NCI-H460 (cell line): ENCODE data around the gene ASPHD2. TPM values are rescaled to one million over a fixed set of nuclear protein-coding genes. Genes with fewer than 3 reads are reported as not detected.

ENCODE experiments used
- DNase-seq: peaks from one replicate; pipeline ENCODE4 v3.0.0-alpha.2; 2016; ENCODE audit warnings: low read depth; ENCODE audit errors: extremely low read depth
- total RNA-seq: library from RNA; depleted of rRNA; stranded (reverse); fragments of >200 nt; shearing (Covaris generic); gene quantifications from 2 replicates; pipeline ENCODE4 v1.2.3, GENCODE V29; 2014

The ASPHD2 gene
- total RNA-seq, 1 experiment from 2014 or later, result 0.77 TPM

DNA sequence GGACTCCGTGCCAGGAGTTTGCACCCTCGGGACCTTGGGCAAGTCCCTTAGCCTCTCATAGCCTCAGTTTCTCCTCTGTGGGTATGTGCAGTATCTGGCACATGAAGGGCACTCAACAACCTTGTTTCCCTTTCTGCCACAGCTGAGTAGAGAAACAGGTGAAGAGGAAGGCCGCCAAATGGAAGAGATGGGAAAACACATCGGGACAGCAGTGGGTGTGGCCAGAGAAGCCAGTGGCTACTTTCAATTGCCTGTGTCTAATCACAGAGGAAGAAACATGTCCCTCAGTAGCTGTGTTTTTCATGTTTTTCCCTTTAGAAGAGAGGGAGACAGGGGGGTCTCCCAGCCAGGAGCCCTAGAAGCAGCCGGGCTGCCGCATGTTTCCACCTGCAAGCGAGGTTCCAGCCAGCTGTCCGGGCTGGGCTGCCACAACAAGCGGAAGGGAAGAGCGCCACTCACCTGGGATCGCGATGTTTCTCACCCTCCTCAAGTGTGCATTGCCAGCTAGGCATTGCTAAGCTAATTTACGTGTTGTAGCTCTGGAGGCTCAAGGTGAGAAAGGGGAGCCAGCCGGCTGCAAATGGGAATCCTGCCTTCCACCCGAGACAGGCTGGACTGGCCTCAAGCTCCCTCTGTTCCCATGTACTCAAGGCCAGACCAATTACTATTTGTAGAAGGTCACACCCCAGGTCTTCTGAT lies 16.7 kb downstream of the ASPHD2 start:
- no peak for DNase-seq

DNA sequence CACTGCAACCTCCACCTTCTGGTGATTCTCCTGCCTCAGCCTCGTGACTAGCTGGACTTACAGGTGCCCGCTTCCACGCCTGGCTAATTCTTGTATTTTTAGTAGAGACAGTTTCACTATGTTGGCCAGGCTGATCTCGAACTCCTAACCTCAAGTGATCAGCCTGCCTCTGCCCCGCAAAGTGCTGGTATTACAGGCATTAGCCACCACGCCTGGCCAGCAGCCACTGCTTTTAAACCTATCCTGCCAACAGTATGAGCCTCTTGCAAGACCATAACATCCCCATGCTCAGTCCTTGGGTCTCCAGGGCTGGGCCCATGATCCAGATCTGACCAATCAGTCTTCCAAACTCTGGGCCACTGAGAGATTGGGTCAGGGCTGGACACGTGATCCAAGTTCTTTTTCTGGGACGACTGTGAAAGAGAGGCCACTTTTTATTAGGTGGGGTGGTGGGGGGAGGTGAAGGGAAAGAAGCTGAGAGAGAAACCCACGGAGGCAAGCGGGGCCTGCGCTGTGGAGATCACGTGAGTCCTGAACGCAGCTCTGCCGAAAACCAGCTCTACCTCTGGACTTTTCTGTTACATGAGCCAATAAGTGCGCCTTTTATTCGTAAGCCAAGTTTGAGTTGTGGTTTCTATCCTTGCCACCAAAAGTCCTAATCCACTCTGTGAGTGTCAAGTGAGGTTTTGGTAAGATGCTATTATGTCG lies 17.9 kb downstream of the ASPHD2 start:
- DNase-seq, result no peak

DNA sequence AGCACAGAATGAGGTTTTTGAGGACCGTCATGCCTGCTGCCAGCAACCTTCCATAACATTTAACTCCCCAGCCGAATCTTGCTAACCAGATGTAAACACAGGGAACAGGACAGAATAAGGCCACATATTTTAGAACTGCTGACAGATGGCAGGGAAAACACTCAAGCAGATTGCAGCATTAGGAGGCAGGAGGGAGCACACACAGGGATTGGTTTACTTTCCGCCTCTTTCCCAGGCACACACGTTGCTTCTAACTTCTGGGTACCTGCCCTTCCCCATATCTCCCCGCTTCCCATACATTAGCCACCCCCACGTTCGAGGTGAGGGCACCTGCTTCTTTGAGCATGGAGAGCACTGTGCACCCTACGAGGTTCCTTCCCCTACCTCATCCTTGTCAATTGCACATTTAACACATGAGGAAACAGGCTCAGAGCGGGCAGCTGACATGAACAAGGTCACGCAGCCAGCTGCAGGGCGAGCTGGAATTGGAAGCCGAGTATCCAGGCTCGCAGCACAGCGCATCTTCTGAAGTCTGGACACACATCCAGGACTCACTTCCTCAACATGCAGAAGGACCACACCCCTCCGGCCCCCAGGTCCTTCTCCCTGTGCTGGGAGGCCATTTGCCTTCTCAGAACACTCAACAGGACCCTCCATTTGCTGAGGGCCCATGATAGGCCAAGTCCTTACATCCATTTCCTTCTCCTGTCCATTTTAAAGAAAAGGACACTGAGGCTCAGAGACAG lies 18.7 kb downstream of the ASPHD2 start:
- no peak for DNase-seq

DNA sequence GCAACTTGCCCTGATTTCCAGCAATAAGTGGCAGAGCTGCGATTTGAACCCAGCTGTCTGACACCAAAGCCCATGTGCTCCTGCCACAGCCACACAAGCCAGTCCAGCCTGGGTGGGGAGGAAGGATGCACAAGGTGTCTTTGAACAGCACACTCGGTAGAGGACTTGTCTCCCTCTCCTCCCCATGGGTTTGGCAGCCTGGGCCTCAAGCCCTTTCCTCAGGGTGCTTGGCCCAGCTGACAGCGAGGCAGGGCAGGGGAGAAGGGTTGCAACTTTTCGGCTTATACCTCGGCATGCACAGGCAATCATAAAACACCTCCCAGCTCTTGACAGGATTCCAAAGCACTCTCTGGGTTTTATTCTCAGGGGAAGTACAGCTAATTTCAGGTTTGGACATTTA lies 19.3 kb downstream of the ASPHD2 start:
- no peak for DNase-seq

DNA sequence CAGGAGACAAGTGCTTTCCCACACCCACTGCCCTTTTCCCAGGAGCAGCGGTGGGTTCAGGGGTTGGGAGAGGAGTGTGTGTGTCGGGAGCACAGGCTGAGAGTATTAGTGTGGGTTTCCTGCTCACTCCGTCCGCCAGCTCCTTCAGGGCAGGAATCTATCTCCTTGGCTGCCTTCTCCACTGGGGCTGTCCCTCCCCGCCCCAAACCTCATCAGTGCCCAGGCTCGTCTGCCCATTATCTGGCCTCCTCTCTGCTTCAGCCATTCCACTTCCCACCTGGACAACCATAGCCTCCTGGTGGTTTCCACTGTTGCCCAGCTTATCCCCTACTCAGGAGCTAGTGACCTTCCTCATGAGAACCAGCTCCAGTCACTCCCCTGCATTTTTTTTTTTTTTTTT lies 19.9 kb downstream of the ASPHD2 start:
- no peak for DNase-seq

DNA sequence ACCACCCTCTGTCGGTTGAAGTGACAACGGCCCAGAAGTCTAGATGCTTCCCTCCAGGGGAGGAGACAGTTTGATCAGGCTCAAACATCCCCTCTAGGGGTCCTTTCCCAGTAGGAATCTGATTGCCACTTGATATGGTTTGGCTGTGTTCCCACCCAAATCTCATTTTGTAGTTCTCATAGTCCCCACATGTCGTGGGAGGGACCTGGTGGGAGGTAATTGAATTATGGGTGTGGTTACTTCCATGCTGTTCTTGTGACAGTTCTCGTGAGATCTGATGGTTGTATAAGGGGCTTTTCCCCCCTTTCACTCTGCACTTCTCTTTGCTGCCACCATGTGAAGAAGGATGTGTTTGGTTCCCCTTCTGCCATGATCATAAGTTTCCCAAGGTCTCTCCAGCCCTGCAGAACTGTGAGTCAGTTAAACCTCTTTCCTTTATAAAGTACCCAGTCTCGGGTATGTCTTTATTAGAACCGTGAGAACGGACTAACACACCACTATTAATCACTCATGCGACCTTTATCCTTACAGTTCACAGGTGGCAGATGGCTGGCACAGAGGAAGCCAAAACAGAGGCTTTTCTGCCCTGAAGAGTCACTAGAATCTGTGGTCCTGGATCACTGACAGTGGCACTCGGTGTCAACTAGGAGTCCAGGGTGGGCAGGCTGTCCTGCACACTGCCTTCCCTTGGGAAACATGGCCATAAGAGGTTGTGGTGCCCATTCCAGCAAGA lies 21.6 kb downstream of the ASPHD2 start:
- DNase-seq, result no peak

DNA sequence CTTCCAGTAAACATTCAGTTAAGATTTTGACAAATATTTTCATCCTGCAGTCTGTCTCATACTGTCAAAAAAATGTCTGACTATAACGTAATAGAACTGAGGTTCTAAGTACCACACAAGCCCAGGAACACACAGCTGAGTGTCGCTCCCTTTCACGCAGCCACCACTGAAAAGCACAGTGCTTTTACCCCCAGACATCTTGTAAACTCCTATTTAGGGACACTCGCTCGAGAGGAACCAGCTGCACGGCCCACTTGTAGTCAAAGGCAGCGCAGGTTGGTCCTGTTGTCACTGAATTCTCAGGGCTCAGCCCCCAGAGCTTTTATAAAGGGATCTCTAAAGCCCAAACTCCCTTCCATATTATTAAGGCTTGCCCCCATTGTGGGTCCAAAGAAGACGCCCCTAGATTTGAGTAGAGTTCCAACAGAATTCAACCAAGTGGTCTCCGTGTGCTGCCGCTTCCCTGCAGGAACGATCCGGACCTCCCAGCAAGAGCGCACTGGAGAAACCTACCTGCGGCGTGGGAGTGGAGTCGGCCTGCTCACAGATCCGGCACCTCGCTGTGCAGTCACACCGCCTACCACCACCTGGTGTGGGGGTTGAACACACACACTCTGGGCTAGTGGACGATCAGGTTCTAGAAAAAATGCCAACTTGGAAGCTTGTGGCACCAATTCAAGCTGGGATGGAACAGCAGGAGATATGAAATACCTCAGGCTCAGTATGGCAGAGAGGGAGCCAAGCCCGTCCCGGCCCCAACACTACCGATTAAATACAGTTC lies 23.4 kb downstream of the ASPHD2 start:
- DNase-seq, result no peak

DNA sequence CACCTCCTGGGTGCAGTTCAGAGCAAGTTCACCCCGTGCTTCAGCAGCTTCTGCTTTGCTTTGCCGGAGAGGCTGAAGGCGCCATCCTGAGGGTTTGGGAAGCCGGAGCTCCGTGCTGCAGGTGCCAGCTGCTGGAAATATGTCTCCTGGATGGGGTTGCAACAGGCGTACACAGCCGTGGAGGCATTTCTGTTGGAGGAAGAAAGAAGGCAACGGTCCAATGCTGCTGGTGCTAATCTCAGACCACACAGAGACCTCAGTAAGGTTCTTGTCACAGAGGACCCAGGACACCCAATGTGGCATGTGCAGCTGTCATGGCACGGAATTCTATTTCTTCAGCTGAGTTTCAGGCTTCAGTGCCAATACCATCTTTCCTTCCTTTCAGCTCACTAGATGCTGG lies 24.2 kb downstream of the ASPHD2 start:
- no peak for DNase-seq

DNA sequence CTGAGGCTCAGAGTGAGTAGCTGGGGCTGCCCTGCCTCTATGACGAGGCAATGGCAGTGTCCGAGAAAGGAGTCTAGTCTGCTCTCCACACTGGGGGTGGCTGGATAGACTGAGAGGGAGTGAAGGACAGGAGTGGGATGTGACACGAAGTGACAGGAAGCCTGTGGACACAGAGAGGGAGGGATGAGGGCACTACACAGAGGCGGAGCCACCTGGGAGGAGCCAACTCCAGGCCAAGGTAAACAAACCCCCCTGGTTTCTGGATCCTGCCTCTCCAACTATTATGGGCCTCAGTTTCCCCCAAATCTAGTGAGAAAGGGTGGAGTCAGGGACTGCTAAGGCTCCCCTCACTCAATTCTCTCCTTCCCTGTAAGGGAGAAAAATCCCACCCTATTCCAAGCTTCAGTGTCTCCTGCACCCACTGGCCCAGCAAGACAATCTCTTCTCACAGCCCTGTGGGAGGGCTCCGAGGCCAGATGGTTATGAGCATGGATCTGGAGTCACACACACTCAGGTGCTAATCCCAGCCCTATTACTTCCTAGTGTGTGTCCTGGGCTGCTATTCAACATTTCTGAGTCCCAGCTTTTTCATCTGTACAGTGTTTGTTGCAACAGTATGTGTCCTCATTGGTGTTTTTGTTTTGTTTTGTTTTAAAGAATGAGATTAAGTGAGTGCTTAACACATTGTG lies 24.9 kb downstream of the ASPHD2 start:
- no peak for DNase-seq

- no peak for DNase-seq
Observed at GRCh38 chr22:26457661-26458272, 28.7 kb downstream of the ASPHD2 start.

DNA sequence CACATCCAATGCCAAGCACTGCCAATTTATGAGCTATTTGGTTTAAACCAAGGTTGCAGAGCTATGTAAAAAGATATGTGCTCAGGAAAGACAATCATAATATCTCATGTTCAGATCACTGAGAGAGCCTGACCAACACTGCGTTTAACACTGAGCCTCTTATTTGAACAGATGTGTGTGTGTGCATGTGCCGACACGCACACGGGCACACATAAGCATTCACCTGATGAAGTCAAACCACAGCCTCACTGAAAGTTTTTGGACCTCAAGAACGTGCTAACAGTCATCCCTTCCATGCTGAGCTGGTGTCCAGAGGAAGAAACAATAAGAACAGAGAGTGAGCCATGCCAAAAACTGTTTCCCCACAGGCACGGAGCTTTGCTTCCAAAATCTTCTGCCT lies 31.1 kb downstream of the ASPHD2 start:
- DNase-seq, result no peak

GRCh38 chr22:26461188-26461810 lies 32.2 kb downstream of the ASPHD2 start:
- DNase-seq, result peak; percentile 30

DNA sequence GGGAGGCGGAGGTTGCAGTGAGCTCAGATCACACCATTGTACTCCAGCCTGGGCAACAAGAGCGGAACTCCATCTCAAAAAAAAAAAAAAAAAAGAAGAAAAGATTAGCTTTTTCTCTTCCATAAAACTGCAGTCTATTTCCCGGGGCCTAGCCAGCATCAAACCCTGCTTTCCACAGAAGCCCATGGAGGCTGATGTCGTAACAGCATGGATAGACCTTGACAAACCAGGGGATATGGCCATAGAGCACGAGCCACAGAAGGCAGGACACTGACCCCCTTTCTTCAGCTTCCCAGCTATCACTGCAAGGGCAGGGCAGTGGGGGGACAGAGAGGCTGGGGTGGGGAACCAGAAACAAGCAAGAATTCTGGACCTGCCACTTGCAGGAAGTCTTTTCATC lies 33.0 kb downstream of the ASPHD2 start:
- no peak for DNase-seq

- no peak for DNase-seq
Observed at GRCh38 chr22:26462641-26463040, 33.6 kb downstream of the ASPHD2 start.

DNA sequence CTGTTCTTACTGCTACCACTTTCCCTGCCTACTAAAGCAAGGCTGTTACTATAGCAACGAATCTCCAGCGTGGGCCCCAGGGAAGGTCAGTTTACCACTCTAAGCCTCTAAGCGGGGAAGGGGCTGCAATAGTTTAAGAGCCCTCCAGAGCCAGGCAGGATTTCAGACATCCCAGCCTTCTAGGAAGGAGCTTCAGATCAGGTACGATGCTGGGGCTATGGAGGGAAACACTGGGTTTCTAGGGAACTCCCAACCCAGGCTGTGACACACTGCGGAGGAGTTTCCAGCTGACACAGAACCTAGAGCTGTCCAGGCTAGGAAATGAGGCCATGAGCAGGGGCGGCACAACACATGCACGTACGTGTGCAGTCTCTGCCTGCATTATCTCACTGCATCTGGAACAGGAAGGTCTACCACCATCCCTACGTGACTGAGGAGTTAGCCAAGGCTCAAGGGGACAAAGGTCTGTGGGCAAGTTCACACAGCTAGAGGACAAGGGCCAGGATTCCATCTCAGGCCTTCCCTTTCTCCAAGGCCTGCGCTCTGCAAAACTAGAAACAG lies 34.1 kb downstream of the ASPHD2 start:
- DNase-seq, result no peak

DNA sequence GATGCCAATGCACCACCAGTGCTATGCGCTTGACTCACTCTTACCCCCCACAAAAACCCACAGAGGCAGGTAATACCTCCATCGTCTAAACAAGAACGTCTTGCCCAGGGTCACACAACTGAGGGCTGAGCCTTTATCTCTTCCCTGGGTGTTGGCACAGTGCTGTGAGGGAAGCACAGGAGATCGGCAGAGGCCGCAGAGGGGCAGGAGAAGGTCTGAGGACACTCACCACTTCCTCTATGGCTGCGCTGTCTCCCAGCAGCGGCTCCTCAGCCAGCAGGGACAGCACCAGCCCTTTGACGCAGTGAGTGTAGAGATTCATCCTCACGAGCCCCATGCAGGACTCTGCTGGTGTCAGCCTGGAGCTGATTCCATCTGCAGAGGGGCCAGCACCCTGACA lies 34.6 kb downstream of the ASPHD2 start:
- DNase-seq, result no peak

DNA sequence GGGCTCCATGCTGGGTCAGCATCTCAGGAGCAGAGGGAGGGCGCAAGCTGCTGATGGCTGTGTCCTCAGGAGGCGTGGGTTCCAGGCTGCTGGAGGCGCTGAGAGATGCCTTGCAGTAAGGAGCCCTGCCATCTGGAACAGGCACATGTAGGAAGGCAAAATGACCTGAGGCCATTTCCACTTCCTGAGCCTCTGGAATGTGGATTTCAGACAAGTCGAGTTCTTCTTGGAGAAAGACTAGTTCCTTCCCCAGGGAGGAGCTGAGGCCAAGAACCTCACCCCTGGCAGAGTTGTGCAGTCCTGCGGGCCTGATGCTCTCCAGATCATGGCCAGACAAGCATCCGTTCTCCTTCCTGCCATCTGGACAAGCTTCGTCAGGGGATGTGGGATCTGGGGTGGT lies 35.3 kb downstream of the ASPHD2 start:
- DNase-seq, result no peak

DNA sequence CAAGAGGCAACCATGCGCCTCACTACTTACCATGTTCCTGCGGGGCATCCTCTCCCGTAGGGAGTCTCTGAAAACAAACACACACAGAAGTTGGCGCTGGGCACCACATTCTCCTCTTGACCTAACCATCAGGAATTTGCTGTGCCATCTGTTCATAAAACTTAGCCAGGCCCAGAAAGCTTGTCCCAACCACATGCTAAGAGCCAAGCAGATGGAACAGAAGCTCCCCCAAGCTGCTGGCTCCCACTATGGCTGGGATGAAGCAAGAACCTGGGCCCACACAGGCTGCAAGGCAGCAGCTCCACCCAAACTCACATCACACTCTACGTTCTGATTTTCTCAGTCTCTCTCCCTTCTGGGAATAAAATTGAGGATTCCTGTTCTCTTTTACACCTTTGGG lies 37.1 kb downstream of the ASPHD2 start:
- no peak for DNase-seq

GRCh38 chr22:26470807-26471206 lies 41.7 kb downstream of the ASPHD2 start:
- DNase-seq, result no peak
